GM19455 (cell line): ENCODE results near the gene WBP1L.
A peak's percentile ranks its signal among the peaks of the same experiment; 100 is the strongest.

ENCODE experiments used
- ATAC-seq: cut with Tn5 transposase; IDR thresholded peaks from one replicate; pipeline ENCODE4 v1.9.1; 2021; ENCODE audit not compliant: unreplicated experiment

WBP1L gene

GRCh38 chr10:102777711-102778453 is 34.1 kb downstream of the WBP1L start:
- no peak for ATAC-seq

- no peak for ATAC-seq
Observed at GRCh38 chr10:102778781-102779180, 35.0 kb downstream of the WBP1L start.

GRCh38 chr10:102779680-102780526 is 36.2 kb downstream of the WBP1L start:
- ATAC-seq: no peak

- ATAC-seq: no peak
Observed at GRCh38 chr10:102780527-102780808, 36.7 kb downstream of the WBP1L start.

GRCh38 chr10:102781090-102781920 is 37.6 kb downstream of the WBP1L start:
- ATAC-seq: no peak

- no peak for ATAC-seq
Observed at GRCh38 chr10:102781921-102782557, 38.3 kb downstream of the WBP1L start.

- ATAC-seq: no peak
Observed at GRCh38 chr10:102782673-102783551, 39.2 kb downstream of the WBP1L start.

GRCh38 chr10:102783568-102783967 is 39.8 kb downstream of the WBP1L start:
- ATAC-seq: no peak

GRCh38 chr10:102785818-102786217 is 42.1 kb downstream of the WBP1L start:
- ATAC-seq: no peak

GRCh38 chr10:102791754-102792395 is 48.1 kb downstream of the WBP1L start:
- no peak for ATAC-seq

- peak; percentile 17 for ATAC-seq
Observed at GRCh38 chr10:102795453-102796406, 52.0 kb downstream of the WBP1L start.

GRCh38 chr10:102796407-102797176 is 52.8 kb downstream of the WBP1L start:
- ATAC-seq: peak; percentile 84

- no peak for ATAC-seq
Observed at GRCh38 chr10:102799691-102800471, 56.1 kb downstream of the WBP1L start.

- ATAC-seq: no peak
Observed at GRCh38 chr10:102800611-102801335, 57.0 kb downstream of the WBP1L start.

GRCh38 chr10:102801496-102801895 is 57.7 kb downstream of the WBP1L start:
- ATAC-seq: no peak

- ATAC-seq: no peak
Observed at GRCh38 chr10:102801978-102802377, 58.2 kb downstream of the WBP1L start.
